HepG2 (cell line): ENCODE measurements around the gene WWP2. TPM values are rescaled to one million over a fixed set of nuclear protein-coding genes. Genes with fewer than 3 reads are reported as not detected.

ENCODE experiments used
- EZH2 ChIP-seq: conservative IDR thresholded peaks from 2 replicates; pipeline ENCODE4 v1.6.1; 2012; ENCODE audit warnings: mild to moderate bottlenecking, low read depth, low read length, moderate library complexity
- MIXL1 ChIP-seq: IDR thresholded peaks from 2 replicates; pipeline ENCODE4 v1.6.1; 2016
- RBM22 ChIP-seq: fragments of 200-400 bp; formaldehyde crosslinking; optimal IDR thresholded peaks from 2 replicates; pipeline ENCODE3; 2017; ENCODE audit warnings: mild to moderate bottlenecking, low read length, moderate library complexity
- SKI ChIP-seq: fragments of 450-650 bp; IDR thresholded peaks from one replicate; pipeline ENCODE4 v1.6.1; 2018; ENCODE audit warnings: mild to moderate bottlenecking; ENCODE audit not compliant: partially characterized antibody
- SRF ChIP-seq: IDR thresholded peaks from 2 replicates; pipeline ENCODE4 v1.6.1; 2011; ENCODE audit warnings: mild to moderate bottlenecking, low read depth, low read length, moderate library complexity
- SRY ChIP-seq: sonication (generic); formaldehyde crosslinking; IDR thresholded peaks from 2 replicates; pipeline ENCODE4 v1.8.0; 2022; ENCODE audit warnings: mild to moderate bottlenecking, missing genetic modification reagents
- TCF7 ChIP-seq: sonication (generic); IDR thresholded peaks from 2 replicates; pipeline ENCODE4 v1.6.1; 2016; ENCODE audit warnings: antibody characterized with exemption, low read depth
- ZMYM3 ChIP-seq: sonication (generic); formaldehyde crosslinking; IDR thresholded peaks from 2 replicates; pipeline ENCODE4 v1.5.1; 2020; ENCODE audit warnings: mild to moderate bottlenecking, missing genetic modification reagents
- ZMYM4 ChIP-seq: sonication (generic); formaldehyde crosslinking; IDR thresholded peaks from 2 replicates; pipeline ENCODE4 v1.8.1; 2023; ENCODE audit warnings: mild to moderate bottlenecking, missing genetic modification reagents
- ZNF101 ChIP-seq: sonication (generic); formaldehyde crosslinking; IDR thresholded peaks from 2 replicates; pipeline ENCODE4 v1.4.0; 2020; ENCODE audit warnings: mild to moderate bottlenecking, low read depth, missing genetic modification reagents, borderline replicate concordance
- ZNF44 ChIP-seq: sonication (generic); formaldehyde crosslinking; IDR thresholded peaks from 2 replicates; pipeline ENCODE4 v1.5.1; 2020; ENCODE audit warnings: mild to moderate bottlenecking, missing genetic modification reagents
- ZNF570 ChIP-seq: sonication (generic); formaldehyde crosslinking; IDR thresholded peaks from 2 replicates; pipeline ENCODE4 v1.4.0; 2020; ENCODE audit warnings: mild to moderate bottlenecking, missing genetic modification reagents, borderline replicate concordance
- ZNF572 ChIP-seq: sonication (generic); formaldehyde crosslinking; IDR thresholded peaks from 2 replicates; pipeline ENCODE4 v1.5.1; 2020; ENCODE audit warnings: mild to moderate bottlenecking, missing genetic modification reagents
- ZNF644 ChIP-seq: IDR thresholded peaks from 2 replicates; pipeline ENCODE4 v1.6.1; 2016; ENCODE audit warnings: low read depth
- ZNF780A ChIP-seq: sonication (generic); formaldehyde crosslinking; IDR thresholded peaks from 2 replicates; pipeline ENCODE4 v1.8.0; 2022; ENCODE audit warnings: mild to moderate bottlenecking, missing genetic modification reagents, moderate library complexity
- ZSCAN12 ChIP-seq: sonication (generic); formaldehyde crosslinking; IDR thresholded peaks from 2 replicates; pipeline ENCODE4 v1.9.0; 2021; ENCODE audit warnings: mild to moderate bottlenecking, missing genetic modification reagents
- polyA plus RNA-seq, 8 experiments: library from polyadenylated mRNA; depleted of rRNA in 3 of 8; stranded (reverse) in 7 of 8; unstranded in 1 of 8; fragments of >200 nt; fragmentation: Illumina TruSeq in 4 of 8; extraction: Trizol in 4 of 8; gene quantifications; 2 replicates each; pipeline versions ENCODE4 v1.2.1 to v1.2.3, GENCODE V29; 2011 to 2016; ENCODE audit warnings: low read depth in 4 of 8, missing spikeins in 1 of 8, mixed read lengths in 1 of 8; ENCODE audit not compliant: insufficient read depth in 1 of 8
- total RNA-seq, 5 experiments: library from RNA; depleted of rRNA; stranded (reverse); fragments of >200 nt; fragmentation: Illumina TruSeq; extraction: Trizol; gene quantifications; 2 replicates each; pipeline ENCODE4 v1.2.3, GENCODE V29; 2016; ENCODE audit warnings: low read depth in 1 of 5
- TF ChIP-seq, protein P1 (sequence below): sonication (generic); formaldehyde crosslinking; conservative IDR thresholded peaks from 2 replicates; pipeline ENCODE4 v1.4.0; 2020; ENCODE audit warnings: mild to moderate bottlenecking, missing genetic modification reagents, moderate library complexity
- TF ChIP-seq, protein P2 (sequence below): sonication (generic); formaldehyde crosslinking; IDR thresholded peaks from 2 replicates; pipeline ENCODE4 v1.5.0; 2020; ENCODE audit warnings: missing genetic modification reagents, mild to moderate bottlenecking, borderline replicate concordance
- TF ChIP-seq, protein P3 (sequence below): sonication (generic); formaldehyde crosslinking; IDR thresholded peaks from 2 replicates; pipeline ENCODE4 v1.5.1; 2020; ENCODE audit warnings: mild to moderate bottlenecking, missing genetic modification reagents
- TF ChIP-seq, protein P4 (sequence below): sonication (generic); formaldehyde crosslinking; IDR thresholded peaks from 2 replicates; pipeline ENCODE4 v1.4.0; 2020; ENCODE audit warnings: low read depth, missing genetic modification reagents

WWP2 gene
- total and polyA plus RNA-seq, 2 of the 13 experiments (the other 11 are each of a cell fraction or from before 2014, with no cell fraction given) = 11.4 to 28.2 TPM

DNA sequence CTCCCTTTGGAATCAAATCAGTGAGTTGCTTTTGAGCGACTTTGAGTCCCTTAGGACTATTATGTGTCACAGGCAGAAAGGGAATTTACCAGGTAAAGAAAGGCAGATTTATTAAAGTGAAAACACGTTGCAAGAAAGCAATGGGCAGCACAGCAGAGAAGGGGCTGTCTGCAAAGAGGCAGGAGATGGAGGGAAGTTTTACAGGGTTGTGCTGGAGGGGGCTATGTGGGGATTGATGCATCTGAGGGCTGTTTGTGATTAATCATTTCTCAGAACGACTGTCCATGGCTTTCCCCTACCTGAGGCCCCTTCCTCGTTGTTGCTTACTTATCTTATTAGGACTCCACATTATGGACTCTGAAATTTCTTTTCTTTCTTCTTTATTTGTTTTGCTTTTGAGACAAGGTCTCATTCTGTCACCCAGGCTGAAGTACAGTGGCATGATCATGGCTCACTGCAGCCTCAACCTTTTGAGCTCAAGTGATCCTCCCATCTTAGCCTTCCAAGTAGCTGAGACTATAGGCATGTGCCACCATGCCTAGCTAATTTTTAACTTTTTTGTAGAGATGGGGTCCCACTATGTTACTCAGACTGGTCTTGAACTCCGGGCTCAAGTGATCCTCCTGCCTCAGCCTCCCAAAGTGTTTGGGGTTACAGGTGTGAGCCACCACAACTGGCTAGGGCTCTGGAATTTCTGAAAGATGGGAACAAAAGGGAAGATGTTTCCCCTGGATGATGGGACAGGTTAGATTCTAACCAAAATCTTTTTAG, 5.5 kb downstream of the WWP2 start (continued):
- TF ChIP-seq, protein P1, sequence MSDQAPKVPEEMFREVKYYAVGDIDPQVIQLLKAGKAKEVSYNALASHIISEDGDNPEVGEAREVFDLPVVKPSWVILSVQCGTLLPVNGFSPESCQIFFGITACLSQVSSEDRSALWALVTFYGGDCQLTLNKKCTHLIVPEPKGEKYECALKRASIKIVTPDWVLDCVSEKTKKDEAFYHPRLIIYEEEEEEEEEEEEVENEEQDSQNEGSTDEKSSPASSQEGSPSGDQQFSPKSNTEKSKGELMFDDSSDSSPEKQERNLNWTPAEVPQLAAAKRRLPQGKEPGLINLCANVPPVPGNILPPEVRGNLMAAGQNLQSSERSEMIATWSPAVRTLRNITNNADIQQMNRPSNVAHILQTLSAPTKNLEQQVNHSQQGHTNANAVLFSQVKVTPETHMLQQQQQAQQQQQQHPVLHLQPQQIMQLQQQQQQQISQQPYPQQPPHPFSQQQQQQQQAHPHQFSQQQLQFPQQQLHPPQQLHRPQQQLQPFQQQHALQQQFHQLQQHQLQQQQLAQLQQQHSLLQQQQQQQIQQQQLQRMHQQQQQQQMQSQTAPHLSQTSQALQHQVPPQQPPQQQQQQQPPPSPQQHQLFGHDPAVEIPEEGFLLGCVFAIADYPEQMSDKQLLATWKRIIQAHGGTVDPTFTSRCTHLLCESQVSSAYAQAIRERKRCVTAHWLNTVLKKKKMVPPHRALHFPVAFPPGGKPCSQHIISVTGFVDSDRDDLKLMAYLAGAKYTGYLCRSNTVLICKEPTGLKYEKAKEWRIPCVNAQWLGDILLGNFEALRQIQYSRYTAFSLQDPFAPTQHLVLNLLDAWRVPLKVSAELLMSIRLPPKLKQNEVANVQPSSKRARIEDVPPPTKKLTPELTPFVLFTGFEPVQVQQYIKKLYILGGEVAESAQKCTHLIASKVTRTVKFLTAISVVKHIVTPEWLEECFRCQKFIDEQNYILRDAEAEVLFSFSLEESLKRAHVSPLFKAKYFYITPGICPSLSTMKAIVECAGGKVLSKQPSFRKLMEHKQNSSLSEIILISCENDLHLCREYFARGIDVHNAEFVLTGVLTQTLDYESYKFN (CRISPR knock-in tag) = peak; percentile 78
- TF ChIP-seq ZNF570 (CRISPR knock-in tag) (no peak), SRY (no peak), RBM22 (no peak), ZNF572 (CRISPR knock-in tag) (no peak), ZNF101 (CRISPR knock-in tag) (no peak), ZMYM4 (CRISPR knock-in tag) (0 out of 2 replicates have a peak, but pooled peaks have one; percentile 46), TCF7 (0 out of 2 replicates have a peak, but pooled peaks have one; percentile 29), ZSCAN12 (CRISPR knock-in tag) (no peak), MIXL1 (CRISPR knock-in tag) (no peak), ZNF644 (CRISPR knock-in tag) (peak; percentile 50; the same call in 1 of the 2 replicates), EZH2 (no peak), SKI (no peak), ZNF44 (CRISPR knock-in tag) (no peak), ZNF780A (CRISPR knock-in tag) (no peak), ZMYM3 (peak; percentile 89), SRF (no peak)
- TF ChIP-seq, protein P2, sequence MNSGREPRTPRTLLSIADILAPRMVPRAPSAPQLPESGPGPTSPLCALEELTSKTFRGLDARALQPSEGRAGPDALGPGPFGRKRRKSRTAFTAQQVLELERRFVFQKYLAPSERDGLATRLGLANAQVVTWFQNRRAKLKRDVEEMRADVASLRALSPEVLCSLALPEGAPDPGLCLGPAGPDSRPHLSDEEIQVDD (CRISPR knock-in tag) = no peak
- TF ChIP-seq, protein P3, sequence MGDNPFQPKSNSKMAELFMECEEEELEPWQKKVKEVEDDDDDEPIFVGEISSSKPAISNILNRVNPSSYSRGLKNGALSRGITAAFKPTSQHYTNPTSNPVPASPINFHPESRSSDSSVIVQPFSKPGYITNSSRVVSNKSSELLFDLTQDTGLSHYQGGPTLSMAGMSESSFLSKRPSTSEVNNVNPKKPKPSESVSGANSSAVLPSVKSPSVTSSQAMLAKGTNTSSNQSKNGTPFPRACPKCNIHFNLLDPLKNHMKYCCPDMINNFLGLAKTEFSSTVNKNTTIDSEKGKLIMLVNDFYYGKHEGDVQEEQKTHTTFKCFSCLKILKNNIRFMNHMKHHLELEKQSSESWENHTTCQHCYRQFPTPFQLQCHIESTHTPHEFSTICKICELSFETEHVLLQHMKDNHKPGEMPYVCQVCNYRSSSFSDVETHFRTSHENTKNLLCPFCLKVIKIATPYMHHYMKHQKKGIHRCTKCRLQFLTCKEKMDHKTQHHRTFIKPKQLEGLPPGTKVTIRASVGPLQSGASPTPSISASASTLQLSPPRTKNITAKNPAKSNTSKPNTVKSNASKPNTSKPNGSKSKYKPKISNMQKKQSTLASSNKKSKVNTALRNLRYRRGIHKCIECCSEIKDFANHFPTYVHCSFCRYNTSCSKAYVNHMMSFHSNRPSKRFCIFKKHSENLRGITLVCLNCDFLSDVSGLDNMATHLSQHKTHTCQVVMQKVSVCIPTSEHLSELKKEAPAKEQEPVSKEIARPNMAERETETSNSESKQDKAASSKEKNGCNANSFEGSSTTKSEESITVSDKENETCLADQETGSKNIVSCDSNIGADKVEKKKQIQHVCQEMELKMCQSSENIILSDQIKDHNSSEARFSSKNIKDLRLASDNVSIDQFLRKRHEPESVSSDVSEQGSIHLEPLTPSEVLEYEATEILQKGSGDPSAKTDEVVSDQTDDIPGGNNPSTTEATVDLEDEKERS (CRISPR knock-in tag) = no peak
- TF ChIP-seq, protein P4, sequence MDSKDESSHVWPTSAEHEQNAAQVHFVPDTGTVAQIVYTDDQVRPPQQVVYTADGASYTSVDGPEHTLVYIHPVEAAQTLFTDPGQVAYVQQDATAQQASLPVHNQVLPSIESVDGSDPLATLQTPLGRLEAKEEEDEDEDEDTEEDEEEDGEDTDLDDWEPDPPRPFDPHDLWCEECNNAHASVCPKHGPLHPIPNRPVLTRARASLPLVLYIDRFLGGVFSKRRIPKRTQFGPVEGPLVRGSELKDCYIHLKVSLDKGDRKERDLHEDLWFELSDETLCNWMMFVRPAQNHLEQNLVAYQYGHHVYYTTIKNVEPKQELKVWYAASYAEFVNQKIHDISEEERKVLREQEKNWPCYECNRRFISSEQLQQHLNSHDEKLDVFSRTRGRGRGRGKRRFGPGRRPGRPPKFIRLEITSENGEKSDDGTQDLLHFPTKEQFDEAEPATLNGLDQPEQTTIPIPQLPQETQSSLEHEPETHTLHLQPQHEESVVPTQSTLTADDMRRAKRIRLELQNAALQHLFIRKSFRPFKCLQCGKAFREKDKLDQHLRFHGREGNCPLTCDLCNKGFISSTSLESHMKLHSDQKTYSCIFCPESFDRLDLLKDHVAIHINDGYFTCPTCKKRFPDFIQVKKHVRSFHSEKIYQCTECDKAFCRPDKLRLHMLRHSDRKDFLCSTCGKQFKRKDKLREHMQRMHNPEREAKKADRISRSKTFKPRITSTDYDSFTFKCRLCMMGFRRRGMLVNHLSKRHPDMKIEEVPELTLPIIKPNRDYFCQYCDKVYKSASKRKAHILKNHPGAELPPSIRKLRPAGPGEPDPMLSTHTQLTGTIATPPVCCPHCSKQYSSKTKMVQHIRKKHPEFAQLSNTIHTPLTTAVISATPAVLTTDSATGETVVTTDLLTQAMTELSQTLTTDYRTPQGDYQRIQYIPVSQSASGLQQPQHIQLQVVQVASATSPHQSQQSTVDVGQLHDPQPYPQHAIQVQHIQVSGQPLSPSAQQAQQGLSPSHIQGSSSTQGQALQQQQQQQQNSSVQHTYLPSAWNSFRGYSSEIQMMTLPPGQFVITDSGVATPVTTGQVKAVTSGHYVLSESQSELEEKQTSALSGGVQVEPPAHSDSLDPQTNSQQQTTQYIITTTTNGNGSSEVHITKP (CRISPR knock-in tag) = no peak
